PC-3 (cell line): Measurements from ENCODE around the gene SCUBE1. TPM values are rescaled to one million over a fixed set of nuclear protein-coding genes. Genes with fewer than 3 reads are reported as not detected.

Source experiments
- ATAC-seq: fragments of 200-7000 bp; cut with Tn5 transposase; 2 replicates; pipeline ENCODE4 v1.9.1; 2020; ENCODE audit warnings: mild to moderate bottlenecking, moderate library complexity
- BruUV-seq: library from RNA; stranded (reverse); fragments of 400-500 nt; replicated peaks from 2 replicates; lab custom pipeline; 2021; lab: Mats Ljungman, UMichigan
- CTCF ChIA-PET: fragments of 300-600 bp; sonication (Branson Sonifier 250); formaldehyde crosslinking; loops from one replicate; lab custom pipeline; 2022; ENCODE audit warnings: antibody characterized with exemption; lab: Charles Lee
- POLR2A ChIA-PET: fragments of 300-600 bp; sonication (Branson Sonifier 250); formaldehyde crosslinking; loops from one replicate; lab custom pipeline; 2022; ENCODE audit warnings: antibody characterized with exemption; ENCODE audit not compliant: unreplicated experiment; lab: Charles Lee
- DNase-seq: peaks from one replicate; pipeline ENCODE4 v3.0.0-alpha.2; 2015
- H2AFZ ChIP-seq: fragments of 300-600 bp; sonication (generic); 2 replicates; pipeline ENCODE4 v1.6.0; 2016; ENCODE audit warnings: antibody characterized with exemption, low read length
- H3F3A ChIP-seq: fragments of 300-600 bp; sonication (generic); one replicate; pipeline ENCODE4 v1.6.0; 2017; ENCODE audit warnings: antibody characterized with exemption, low read length, control low read depth, mild to moderate bottlenecking; ENCODE audit not compliant: unreplicated experiment
- H3K27ac ChIP-seq: fragments of 300-600 bp; sonication (generic); 2 replicates; pipeline ENCODE4 v1.5.1; 2016; ENCODE audit warnings: mild to moderate bottlenecking, low read length
- H3K27me3 ChIP-seq: fragments of 300-600 bp; sonication (generic); 2 replicates; pipeline ENCODE4 v1.6.1; 2016; ENCODE audit warnings: low read length, mixed read lengths
- H3K36me3 ChIP-seq: fragments of 300-600 bp; sonication (generic); 2 replicates; pipeline ENCODE4 v1.6.1; 2016; ENCODE audit warnings: low read depth, mixed run types, low read length, mixed read lengths
- H3K4me1 ChIP-seq: fragments of 300-600 bp; sonication (generic); 2 replicates; pipeline ENCODE4 v1.5.1; 2016; ENCODE audit warnings: low read length; ENCODE audit not compliant: insufficient read depth
- H3K4me2 ChIP-seq: fragments of 300-600 bp; sonication (generic); 2 replicates; pipeline ENCODE4 v1.6.0; 2016; ENCODE audit warnings: low read length
- H3K4me3 ChIP-seq: fragments of 300-600 bp; sonication (generic); 2 replicates; pipeline ENCODE4 v1.5.1; 2016; ENCODE audit warnings: mild to moderate bottlenecking, low read length, mixed read lengths
- H3K79me2 ChIP-seq: fragments of 300-600 bp; sonication (generic); 2 replicates; pipeline ENCODE4 v1.6.1; 2017; ENCODE audit warnings: low read length, mixed read lengths
- H3K9ac ChIP-seq: fragments of 300-600 bp; sonication (generic); 2 replicates; pipeline ENCODE4 v1.6.0; 2016; ENCODE audit warnings: mild to moderate bottlenecking, low read length
- H3K9me2 ChIP-seq: fragments of 300-600 bp; sonication (generic); replicated peaks from 2 replicates; pipeline ENCODE4 v1.6.1; 2016; ENCODE audit warnings: mixed run types, low read length, mixed read lengths
- H3K9me3 ChIP-seq: fragments of 300-600 bp; sonication (generic); 2 replicates; pipeline ENCODE4 v1.6.1; 2016; ENCODE audit warnings: low read length, mixed read lengths
- H4K20me1 ChIP-seq: fragments of 300-600 bp; sonication (generic); 2 replicates; pipeline ENCODE4 v1.6.1; 2016; ENCODE audit warnings: low read length, mixed read lengths
- EZH2 ChIP-seq: fragments of 300-600 bp; sonication (generic); IDR thresholded peaks from one replicate; pipeline ENCODE4 v1.6.1; 2017; ENCODE audit warnings: antibody characterized with exemption, mild to moderate bottlenecking, low read length; ENCODE audit not compliant: unreplicated experiment
- EZH2phosphoT487 ChIP-seq: fragments of 300-600 bp; sonication (generic); IDR thresholded peaks from 2 replicates; pipeline ENCODE4 v1.6.1; 2018; ENCODE audit warnings: mild to moderate bottlenecking, antibody characterized with exemption, low read length, borderline replicate concordance
- intact Hi-C: fragments of 100-400 bp; cut with micrococcal nuclease; formaldehyde crosslinking; loops from 2 replicates; pipeline ENCODE4 v1.9.0; 2023
- total RNA-seq: library from RNA; depleted of rRNA; stranded (reverse); fragments of >200 nt; gene quantifications from 2 replicates; pipeline ENCODE4 v1.2.3, GENCODE V29; 2014
- TF ChIP-seq, protein P1 (sequence below): fragments of 300-600 bp; sonication (generic); conservative IDR thresholded peaks from 2 replicates; pipeline ENCODE4 v1.5.1; 2017; ENCODE audit warnings: antibody characterized with exemption, low read depth, mild to moderate bottlenecking, low read length

Gene SCUBE1
- total RNA-seq, 1 experiment from 2014 or later, result not detected

DNA sequence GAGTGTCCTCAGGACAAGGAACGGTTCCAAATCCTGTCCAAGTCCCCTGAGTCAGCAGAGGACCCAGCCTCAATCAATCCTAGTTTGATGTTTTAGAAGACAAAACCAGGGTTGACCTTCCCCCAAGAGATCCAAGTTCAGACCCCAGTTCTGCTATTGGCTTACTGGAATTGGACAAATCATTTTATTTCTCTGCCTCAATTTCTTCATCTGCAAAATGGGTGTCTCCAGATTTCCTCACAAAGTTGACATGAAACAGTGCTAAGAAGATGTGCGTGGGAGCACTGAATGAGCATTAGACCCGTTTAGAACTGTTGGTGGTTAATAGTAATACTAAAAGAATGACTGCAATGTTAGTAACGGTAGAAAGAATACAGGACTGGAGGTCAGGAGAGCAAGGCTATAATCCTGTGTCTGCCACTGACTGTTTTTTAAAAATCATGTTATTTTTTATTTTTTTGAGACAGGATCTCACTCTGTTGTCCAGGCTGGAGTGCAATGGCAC, 32.8 kb upstream of the SCUBE1 start:
- no TSS peak for BruUV-seq
- ChIA-PET CTCF (no interaction called here), POLR2A (no interaction called here)
- ATAC-seq (no peak), DNase-seq (no peak)
- intact Hi-C loops, result no loop called here
- Histone ChIP-seq H3K79me2 (no peaks in the 10 kb centered on the region), H3K36me3 (no peaks in the 10 kb centered on the region), H2AFZ (no peak overlapping the region), H3K9ac (no peak overlapping the region), H3F3A (no peaks in the 10 kb centered on the region), H3K4me2 (no peak overlapping the region), H3K27ac (no peak overlapping the region), H3K27me3 (peaks cover 32% of the 10 kb centered on the region), H3K4me1 (no peaks in the 10 kb centered on the region), H3K9me2 (no peaks in the 10 kb centered on the region), H4K20me1 (no peaks in the 10 kb centered on the region), H3K9me3 (no peaks in the 10 kb centered on the region), H3K4me3 (no peak overlapping the region)
- TF ChIP-seq EZH2 (no peak), EZH2phosphoT487 (no peak)
- TF ChIP-seq, protein P1, sequence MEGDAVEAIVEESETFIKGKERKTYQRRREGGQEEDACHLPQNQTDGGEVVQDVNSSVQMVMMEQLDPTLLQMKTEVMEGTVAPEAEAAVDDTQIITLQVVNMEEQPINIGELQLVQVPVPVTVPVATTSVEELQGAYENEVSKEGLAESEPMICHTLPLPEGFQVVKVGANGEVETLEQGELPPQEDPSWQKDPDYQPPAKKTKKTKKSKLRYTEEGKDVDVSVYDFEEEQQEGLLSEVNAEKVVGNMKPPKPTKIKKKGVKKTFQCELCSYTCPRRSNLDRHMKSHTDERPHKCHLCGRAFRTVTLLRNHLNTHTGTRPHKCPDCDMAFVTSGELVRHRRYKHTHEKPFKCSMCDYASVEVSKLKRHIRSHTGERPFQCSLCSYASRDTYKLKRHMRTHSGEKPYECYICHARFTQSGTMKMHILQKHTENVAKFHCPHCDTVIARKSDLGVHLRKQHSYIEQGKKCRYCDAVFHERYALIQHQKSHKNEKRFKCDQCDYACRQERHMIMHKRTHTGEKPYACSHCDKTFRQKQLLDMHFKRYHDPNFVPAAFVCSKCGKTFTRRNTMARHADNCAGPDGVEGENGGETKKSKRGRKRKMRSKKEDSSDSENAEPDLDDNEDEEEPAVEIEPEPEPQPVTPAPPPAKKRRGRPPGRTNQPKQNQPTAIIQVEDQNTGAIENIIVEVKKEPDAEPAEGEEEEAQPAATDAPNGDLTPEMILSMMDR, result no peak

DNA sequence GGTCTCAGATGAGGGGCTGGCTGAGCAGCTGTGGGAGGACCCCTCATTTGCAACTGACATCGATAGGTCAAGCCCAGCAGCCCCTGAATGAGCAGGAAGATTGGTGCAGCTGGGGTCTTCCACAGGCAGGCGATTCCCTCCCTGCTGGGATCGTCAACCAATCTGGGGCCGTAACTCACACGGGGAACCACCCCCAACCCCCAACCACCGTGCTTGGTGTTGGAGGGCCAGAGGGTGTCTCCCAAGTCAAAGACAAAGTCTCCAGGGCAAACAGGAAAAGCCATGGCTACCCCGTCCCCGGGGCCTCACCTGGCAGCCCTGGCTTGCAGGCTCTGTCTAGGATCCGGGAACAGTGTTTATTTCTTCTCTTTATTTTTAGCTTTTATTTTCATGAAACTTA, 26.9 kb upstream of the SCUBE1 start:
- ChIA-PET POLR2A (no interaction called here), CTCF (no interaction called here)
- Histone ChIP-seq H3K27me3 (peaks cover 30% of the 10 kb centered on the region), H3K27ac (no peak overlapping the region), H3K4me3 (no peak overlapping the region), H3K9me2 (no peaks in the 10 kb centered on the region), H3K4me1 (no peaks in the 10 kb centered on the region), H3K36me3 (no peaks in the 10 kb centered on the region), H3K4me2 (no peak overlapping the region), H3K9me3 (no peaks in the 10 kb centered on the region), H2AFZ (no peak overlapping the region), H3F3A (no peaks in the 10 kb centered on the region), H3K79me2 (no peaks in the 10 kb centered on the region), H3K9ac (no peak overlapping the region), H4K20me1 (no peaks in the 10 kb centered on the region)
- TF ChIP-seq, protein P1, result no peak
- TF ChIP-seq EZH2phosphoT487 (no peak), EZH2 (no peak)
- ATAC-seq (no peak), DNase-seq (no peak)
- intact Hi-C loops, result no loop called here
- no TSS peak for BruUV-seq

GRCh38 chr22:43365715-43366440, 22.7 kb upstream of the SCUBE1 start:
- Histone ChIP-seq H3K9me3 (no peaks in the 10 kb centered on the region), H3K4me3 (no peak overlapping the region), H4K20me1 (no peaks in the 10 kb centered on the region), H3K4me1 (no peaks in the 10 kb centered on the region), H3K9ac (no peak overlapping the region), H2AFZ (no peak overlapping the region), H3K9me2 (no peaks in the 10 kb centered on the region), H3K79me2 (no peaks in the 10 kb centered on the region), H3K27ac (no peak overlapping the region), H3K4me2 (no peak overlapping the region), H3K36me3 (no peaks in the 10 kb centered on the region), H3F3A (no peaks in the 10 kb centered on the region), H3K27me3 (peaks cover 25% of the 10 kb centered on the region)
- TF ChIP-seq EZH2phosphoT487 (no peak), EZH2 (no peak)
- TF ChIP-seq, protein P1, result no peak
- no peak for DNase-seq
- intact Hi-C loops, result no loop called here
- no peak for ATAC-seq
- POLR2A ChIA-PET, result no interaction called here
- CTCF ChIA-PET, result no interaction called here
- no TSS peak for BruUV-seq
